AG08395 (cell line): ENCODE data around the gene MED29.

Experiments
- DNase-seq: peaks from one replicate; pipeline ENCODE4 v3.0.0; 2012; ENCODE audit warnings: mixed read lengths, low spot score

MED29 gene, protein sequence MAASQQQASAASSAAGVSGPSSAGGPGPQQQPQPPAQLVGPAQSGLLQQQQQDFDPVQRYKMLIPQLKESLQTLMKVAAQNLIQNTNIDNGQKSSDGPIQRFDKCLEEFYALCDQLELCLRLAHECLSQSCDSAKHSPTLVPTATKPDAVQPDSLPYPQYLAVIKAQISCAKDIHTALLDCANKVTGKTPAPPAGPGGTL

DNA sequence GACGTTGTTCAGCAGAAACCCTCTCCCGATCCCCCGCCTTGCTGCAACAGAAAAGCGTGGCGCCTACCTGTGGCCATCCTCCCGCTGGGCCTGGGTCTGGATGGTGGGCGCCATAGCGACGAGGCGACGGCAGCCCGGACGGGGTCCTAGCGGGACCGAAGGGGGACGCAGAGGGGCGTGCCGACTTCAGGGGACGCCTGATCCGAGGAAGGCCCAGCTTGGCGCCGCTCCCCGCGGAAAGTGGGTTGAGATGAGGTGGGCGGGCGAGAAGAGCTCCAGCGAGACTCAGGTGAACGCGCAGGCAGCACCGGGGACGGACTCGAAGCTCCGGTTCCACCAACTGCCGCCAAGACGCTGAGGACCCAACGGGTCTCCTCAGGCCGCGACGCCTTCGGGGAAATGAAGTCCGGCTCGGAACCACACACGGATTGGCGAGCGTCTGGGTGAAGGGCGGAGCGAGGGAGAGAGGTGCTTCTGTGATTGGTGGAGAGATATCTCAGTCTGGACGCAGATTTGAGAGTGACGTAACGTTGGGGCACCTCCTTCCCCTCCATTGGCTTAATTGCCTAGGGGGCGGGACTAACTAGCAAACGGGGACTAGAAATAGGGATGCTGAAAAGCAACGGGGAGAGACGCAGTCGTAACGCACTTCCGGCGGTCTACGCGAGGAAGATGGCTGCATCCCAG is at the start of gene MED29, which contains the start of gene PAF1:
MED29 (plus strand) TSS at position 628 of the 687 bp plus-strand sequence; CDS start at position 673, 45 bp downstream.
PAF1 (minus strand) TSS at position 356 of the 687 bp plus-strand sequence; CDS start at position 114, 242 bp downstream.
- DNase-seq, result peak; percentile 100

DNA sequence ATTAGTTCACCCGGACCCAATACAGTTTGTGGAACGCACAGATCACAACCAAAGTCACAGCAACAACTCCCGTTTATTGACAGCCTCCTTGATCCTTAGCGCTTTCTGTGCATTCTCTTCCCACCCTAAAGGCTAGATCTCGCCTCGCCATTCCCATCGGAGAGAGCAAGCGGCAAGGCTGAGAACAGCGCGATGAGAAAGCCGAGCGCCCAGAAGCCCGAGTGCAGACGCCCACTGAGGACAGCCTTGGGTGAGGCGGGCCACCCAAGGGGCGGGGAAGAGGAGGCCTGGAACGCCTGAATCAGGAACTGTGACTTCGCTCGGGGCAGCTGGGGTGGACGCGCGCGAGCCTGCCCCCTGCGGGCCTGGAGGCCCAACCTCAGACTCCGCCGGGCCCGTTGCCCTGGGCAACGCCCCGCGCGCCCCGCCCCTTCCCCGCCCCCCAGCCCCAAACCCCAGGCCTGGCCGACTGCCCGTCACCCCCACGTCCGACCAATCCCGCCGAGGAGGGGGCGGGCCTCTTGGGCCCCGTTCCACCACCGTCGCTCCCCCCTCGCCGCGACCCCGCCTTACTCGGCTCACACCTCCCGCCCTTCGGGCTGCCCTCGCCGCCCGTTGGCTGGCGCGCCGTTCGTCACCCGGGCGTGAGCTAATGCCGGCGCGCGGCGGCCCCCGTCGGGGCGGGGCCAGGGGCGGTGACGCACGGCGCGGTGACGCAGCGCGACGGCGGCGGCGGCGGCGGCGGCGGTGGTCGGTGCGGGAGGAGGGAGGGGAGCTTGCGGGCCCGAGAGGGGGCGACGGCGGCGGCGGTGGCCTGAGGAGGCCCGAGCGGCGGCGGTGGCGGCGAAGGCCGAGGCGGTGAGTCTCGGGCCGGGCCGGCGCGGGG is 49.2 kb upstream of the MED29 start, which contains the start of gene SAMD4B:
SAMD4B (plus strand) TSS at position 703 of the 886 bp plus-strand sequence. CDS start 14,473 bp downstream, outside the sequence.
- peak; percentile 98 for DNase-seq

DNA sequence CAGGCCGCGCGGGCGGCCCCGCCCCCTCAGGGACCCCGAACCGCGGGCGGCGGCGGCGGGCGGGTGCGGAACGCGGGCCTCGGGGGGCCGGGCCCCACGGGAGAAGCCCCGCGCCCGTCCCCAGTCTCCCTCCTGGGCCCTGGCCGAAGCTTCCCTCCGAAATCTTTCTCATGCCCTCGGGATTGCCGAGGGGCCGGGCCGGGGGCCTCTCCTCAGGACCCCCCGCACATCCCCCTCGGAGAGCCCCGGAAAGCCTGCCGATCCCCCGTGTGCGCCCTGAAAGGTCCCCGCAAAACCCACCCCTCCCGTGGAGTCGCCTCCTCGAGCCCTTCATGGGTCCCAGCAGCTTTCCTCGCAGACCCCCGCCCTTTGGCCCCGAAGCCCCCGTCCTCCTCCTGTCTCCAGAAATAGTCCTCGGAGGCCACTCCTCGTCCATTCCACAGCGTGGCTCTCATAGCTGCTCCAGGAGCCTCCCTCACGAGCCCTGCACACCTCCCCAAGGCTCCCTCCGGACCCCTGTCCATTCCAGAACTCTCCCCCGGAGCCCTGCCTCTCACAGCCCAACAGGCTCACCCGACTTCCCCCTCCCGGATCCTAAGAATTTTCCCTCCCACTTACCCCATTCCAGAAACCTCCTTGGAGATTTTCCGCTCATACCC is 48.4 kb upstream of the MED29 start:
- DNase-seq, result no peak

DNA sequence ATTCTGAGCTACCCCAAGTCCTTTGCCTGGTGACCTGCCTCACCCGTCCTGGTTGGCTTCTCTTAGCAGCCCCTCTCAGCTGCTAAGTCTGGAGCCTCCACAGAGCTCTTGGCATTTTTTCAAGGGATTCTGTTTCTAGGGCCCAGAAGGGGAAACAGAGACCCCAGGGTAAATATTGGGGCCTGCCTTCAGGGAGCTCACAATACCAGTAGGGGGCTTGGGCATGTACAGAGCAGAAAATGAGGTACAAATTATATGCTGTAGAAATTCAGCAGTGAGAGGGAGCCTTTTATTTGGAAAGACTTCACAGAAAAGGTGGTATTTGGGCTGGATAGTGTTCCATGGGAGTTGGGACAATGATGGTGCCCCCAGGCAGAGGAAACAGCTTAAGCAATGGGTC is 45.2 kb upstream of the MED29 start:
- DNase-seq, result no peak

DNA sequence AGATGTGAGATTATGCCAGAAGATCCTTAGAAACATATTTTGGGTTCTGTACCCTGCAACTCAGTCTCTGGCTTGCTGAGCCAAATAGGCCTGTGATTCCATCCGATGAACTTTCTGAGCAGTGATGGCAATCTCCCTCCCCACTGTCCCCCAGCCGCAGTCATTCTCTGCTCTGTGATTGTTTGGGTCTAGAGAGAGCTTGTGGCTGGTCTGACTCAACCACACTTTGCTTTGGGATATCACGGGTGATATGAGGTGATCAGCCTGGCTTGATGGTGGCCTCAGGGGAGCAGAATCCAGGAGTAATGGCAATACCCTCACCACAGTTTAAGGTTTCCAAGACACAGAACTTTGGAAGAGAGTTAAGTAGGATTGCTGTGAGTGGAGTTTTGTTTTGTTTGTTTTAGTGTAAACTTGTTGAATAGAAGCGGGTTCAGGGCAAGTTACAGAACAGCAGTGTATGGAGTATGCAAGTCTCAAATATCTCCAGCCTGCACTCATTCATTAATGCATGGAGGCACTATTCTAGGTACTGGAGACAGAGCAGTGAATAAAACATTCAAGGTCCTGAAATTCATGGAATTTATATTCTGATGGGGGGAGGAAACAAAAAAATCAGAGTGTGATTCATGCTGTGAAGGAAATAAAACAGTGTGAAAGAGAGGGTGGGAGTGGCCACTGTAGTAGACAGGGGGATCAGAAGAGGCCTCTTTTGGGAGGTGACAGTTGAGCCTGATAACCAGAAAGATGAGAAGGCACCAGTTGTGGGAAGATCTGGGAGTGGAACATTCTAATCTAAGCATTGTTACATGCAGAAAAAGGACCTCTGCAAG is 43.6 kb upstream of the MED29 start:
- DNase-seq, result no peak

DNA sequence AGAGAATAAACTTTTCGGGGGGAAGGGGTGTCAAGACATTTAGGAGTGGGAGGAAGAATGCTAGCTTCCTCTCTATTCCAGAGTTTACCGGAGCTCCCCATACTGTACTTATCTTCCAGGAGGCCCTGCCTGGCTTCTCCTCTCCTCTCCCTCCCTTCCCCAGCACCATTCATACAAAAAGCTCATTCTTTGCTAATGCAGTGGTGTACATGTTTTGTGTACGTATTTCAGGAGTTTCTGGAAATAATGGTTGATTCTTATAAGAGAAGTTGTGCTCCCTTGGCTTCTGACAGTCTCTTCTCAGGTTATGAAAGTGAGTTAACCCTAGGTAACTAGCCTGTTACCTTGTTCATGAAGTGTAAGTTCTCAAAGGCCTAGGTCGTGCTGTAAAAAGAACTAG is 41.9 kb upstream of the MED29 start:
- DNase-seq, result no peak

DNA sequence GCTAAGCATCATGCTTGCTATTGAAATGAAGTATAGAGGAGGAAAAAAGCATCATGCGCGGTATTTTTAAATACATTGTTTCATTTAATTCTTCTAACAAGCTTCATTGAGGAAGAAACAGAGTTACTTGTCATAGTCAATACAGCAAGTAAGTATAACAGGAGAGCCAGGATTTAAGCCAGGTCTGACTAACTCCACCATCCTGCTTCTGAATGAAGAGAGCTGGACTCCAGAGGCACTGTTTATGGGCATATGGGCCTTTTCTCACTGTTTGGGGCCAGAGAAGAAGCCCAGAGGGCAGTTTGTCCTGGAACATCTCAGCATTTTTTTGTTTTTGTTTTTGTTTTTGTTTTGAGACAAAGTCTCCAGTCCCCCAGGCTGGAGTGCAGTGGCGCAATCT is 41.0 kb upstream of the MED29 start:
- no peak for DNase-seq

DNA sequence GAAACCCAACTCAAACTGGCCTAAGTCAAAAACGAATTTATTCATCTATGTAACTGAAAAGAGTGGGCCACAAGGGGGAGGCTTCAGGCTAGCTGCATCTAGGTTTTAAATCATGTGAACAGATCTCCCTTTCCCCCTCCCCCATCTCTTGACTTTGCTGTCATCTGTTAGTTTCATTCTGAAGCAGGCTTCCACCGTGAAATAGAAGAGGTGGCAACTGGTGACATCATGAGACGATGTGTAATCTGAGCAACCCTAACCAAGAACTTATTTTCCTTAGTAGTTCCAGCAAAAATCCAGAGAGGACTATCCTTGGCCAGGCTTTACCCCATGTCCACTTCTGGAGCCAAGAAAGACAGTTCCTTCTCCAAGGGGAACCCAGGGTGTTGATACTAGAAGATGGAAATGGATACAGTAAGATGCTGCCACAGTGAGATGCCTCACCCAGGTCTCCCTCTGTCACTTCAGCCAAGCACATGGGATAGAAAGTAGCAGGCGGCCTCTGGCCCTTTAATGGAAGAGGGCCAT is 39.6 kb upstream of the MED29 start:
- peak; percentile 56 for DNase-seq

DNA sequence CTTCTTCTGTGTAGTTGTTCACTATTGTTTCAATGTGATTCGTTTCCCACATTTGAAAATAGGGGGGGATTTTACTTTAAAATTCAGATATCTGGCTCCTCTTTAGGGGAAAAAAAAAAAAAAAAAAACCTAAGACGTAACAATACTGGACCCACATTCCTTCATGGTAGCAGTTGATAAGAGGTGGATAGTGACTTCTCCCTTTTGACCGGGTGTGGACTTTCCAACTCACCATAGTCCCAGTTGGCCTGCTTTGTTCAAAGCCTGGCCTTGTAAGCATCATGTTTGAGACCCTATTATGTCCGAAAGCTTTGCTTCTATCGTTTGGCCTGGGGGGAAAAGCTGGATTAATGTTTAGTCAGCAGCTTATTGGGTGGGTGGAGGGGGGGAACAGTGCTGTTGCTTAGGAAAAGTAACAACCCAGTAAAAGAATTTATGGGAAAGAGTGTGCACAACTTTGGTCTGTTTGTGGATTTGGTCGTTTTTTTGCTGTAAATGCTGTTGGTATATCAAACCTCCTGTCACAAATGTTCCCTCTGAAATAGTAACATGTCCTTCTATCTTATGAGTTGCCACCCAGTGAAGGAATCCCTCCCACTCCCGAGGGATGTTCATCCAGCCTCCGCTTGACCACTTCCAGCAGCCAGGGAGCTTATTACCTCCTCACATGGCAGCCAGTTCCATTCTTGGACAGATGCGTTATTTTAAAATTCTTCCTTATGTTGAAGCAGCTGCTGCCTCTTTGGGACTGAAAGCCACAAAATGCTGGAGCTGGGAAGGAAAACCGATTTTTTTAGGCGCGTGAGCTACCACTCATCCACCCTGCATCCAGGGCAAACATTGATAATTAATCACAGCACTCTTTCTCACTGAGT is 38.6 kb upstream of the MED29 start:
- DNase-seq, result peak; percentile 63

DNA sequence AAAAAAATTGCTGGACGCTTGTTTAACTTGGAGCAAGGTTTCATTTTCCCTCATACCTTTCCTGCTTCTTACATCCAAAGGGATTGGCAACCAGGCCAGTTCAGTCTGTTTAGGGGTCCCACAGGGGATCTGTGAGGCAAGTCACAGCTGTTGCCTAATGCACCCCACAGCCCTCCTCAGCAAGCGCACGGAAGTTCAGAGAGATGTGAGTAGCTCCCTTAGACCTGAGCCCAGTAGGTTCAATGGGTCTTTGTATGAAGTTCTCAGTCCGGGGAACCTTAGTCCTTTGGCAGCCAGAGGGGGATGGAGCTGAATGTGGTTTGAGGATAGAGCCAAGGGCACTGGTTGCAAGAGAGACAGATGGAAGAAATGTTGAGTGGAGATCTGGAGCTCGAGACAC is 35.9 kb upstream of the MED29 start:
- DNase-seq, result no peak

DNA sequence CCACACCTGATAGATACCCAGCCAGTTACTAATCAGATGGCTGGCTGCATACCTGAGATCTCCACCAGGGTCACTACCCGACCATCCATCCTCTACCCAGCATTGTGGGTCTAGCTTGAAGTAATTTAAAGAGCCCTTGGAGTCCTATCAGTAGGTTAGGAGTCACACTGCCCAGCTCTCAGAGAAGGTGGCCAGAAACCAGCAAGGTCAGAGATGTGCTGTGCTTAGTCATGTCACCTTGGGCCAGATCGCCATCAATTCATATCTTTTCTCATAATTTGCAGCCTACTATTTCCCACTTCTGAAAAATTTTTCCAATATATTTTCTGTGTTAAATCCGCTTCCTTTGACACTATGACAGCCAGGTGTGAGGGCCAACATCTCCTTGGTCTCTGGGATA is 35.1 kb upstream of the MED29 start:
- DNase-seq, result no peak

DNA sequence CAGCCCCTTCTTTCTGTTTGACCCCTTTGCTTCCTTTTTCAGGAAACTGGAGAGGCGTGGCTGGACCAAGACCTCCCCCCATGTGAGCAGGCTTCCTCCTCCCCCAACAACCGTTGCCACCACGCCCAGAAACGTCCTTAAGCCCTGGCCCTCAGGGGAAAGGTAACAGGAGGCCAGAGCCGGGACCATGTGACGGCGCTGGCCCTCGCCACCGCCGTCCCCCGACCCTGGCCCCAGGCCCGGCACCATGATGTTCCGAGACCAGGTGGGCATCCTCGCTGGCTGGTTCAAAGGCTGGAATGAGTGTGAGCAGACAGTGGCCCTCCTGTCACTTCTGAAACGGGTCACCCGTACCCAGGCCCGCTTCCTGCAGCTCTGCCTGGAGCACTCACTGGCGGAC is 34.5 kb upstream of the MED29 start:
- no peak for DNase-seq

DNA sequence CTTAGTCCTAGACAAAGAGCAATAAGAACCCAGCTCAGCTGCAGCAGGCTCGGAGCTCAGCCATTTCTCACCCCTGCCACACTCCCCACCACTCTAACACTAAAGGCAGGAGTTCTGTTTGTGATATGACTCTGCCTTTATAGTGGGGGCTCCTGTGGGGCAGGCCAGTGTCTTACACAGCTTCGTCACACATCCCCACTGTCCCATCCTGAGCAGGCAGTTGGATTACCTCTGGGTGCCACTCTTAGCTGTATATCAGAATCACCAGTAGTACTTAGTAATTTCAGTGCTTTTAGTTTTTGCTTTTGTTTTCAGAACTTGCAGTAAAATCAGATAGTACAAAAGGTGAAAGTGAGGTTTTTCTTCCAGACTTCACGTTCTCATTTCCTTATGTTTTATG is 32.2 kb upstream of the MED29 start:
- no peak for DNase-seq

DNA sequence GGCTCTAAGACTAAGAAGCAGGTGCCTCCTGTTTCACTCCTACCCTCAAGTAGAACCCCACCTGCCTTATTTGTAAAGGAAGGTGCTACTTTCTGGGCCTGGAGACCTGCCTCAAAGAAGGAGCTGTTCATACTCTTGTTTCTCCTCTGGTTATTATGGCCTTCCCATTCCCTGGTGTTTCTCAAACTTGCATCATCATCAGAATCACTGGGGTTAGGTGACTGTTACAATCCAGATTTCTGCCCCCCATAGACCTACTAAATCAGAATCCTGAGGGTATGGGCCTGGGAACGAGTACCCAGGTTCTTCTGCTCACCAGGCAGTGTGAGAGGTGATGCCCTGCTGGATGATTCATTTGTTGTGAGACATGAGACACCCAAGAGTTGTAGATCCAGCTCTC is 30.6 kb upstream of the MED29 start:
- no peak for DNase-seq

DNA sequence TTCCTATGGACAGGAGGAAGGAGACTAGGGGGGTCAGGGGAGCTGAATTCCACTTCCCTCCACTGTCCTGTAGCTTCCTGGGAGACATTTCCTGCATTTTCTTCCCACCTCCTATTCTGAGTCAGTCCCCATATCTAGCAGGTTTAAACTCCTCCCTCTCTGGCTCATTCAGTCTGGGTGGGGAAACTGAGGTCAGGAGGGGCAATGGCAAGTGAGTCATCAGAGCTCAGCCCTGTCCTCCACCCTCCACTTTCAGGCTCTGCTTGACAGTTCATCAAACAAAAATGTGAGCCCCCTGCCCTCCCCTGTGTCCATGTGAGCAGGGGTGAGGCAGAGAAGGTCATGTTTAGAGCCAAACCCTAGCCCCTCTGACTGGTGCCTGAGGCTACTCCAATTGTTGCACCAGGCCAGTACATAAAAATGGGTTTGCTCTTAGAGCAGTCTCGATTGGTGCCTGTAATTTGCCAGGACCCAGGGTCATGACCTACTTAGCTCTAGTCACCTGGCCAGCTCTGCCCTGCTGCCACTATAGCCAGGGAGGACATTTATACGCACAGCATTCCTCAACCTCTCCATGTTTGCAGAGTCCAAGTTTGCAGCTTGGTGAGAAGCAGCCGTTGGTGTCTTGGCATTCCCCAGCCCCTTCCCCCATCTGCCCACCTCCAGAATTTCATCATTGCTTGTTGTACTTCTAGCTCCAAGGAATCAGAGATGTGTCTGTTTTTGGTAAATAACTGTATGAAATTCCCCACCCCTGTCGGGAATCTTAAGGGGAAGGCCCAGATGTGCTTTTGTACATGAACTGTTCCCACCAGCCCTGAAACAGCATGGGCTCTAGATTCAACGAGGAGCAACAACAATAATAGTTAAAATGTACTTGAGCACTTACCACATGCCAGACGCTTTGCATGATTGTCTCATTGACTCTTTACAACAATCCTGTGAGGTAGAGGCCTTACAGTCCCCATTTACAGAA is 28.2 kb upstream of the MED29 start:
- peak; percentile 28 for DNase-seq

DNA sequence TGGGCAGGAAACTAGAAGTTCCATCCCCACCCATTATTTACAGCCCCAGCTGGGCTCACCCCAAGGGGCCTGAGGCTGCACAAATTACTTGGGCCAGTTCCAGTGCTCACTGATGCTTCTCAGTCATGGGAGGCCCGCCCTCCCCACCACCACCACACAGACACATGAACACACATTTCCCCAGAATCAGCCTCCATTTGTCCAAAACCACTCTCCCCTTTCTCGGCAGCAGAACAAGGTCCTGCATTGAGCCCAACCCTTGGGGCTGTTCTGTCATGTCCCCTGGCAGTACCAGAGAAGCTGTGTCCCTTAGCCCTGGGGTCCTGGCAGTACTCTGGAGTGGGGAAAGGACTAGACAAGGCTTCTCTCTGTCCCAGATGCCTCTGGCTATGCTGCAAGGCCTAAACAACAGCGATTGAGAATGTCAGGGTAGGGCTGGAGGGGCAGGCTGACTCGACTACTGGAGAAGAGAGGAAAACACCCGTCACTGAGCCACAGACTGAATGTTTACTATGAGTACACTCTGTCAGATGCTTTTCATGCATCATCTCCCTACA is 27.2 kb upstream of the MED29 start:
- peak; percentile 48 for DNase-seq

DNA sequence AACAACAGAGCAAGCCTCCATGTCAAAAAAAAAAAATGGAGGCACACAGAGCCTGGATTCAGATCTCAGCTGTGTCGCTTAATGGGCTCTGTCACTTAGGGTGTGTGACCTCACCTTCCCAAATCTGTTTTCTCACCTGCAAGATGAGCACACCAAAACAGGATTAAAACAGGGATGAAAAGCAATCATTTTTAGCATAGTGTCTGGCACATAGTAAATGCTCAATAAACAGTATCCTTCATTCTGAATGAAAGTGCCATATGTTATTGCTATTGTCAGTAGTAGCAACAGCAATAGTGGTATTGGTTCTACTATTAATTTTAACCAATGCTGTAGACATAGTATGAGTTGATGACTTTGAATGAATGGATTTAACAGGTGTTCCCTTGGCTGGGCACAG is 25.6 kb upstream of the MED29 start:
- no peak for DNase-seq

DNA sequence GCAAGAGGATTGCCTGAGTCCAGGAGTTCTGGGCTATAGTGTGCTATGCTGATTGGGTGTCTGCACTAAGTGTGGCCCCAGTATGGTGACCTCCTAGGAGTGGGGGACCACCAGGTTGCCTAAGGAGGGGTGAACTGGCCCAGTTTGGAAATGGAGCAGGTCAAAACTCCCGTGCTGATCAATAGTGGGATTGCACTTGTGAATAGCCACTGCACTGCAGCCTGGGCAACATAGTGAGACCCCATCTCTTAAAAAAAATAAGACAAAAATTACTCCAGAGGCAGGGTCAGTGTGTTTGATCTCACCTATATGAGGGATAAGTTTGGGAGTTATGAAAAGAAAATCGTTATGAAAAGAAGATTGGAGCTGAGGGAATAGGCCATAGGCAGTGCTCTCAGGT is 22.0 kb upstream of the MED29 start:
- no peak for DNase-seq
